DLD1 (cell line): ENCODE measurements around the gene RBM18.

Experiments
- in situ Hi-C: cut with HindIII; loops from 2 replicates; pipeline ENCODE4 v1.10.0; 2017; ENCODE audit warnings: low sequenced_read_pairs

The RBM18 gene, protein sequence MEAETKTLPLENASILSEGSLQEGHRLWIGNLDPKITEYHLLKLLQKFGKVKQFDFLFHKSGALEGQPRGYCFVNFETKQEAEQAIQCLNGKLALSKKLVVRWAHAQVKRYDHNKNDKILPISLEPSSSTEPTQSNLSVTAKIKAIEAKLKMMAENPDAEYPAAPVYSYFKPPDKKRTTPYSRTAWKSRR

DNA sequence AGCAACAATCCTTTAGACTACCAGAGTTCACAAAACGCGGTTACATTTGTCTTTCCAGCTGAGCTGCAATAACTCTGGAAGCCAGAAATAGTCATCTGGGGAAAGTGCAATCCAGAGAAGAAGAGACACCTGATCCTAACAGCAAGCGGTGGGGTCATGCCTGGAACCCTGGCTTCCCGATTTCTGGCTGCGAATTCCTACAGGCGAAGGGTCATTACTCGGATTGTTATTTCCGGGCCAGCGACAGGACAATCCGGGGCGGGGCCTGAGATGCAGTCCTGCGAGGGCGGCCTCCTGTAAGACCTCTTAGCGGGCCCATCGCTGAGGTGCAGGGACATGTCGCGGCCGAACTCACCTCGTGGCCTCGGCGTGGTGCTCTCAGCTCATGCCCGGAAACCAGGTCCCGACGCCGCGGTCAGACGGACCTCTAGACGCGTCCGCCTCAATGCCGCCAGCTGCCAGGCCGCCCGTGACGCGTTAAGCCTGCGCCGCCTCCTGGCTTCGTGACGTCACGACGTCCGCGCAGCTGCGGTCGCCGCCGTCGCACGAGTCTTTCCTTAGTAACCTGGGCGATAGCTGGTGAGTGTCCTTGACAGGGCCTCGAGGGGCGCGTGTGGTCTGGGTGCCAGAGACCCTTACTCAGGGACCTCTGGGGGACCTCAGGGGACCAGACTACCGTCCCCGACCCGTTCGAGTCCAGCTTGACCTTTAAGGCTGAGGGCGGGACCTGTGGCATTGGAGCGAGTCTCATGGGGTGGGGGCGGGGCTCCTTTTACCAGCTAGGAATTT lies at the start of gene RBM18, which contains the start of gene MRRF:
TSS of gene RBM18 (minus strand) at position 481 of the 789 bp plus-strand sequence. CDS start 3,348 bp downstream, outside the sequence.
TSS of gene MRRF (plus strand) at position 523 of the 789 bp plus-strand sequence. CDS start 6,010 bp downstream, outside the sequence.
- in situ Hi-C loops, result no loop called here

DNA sequence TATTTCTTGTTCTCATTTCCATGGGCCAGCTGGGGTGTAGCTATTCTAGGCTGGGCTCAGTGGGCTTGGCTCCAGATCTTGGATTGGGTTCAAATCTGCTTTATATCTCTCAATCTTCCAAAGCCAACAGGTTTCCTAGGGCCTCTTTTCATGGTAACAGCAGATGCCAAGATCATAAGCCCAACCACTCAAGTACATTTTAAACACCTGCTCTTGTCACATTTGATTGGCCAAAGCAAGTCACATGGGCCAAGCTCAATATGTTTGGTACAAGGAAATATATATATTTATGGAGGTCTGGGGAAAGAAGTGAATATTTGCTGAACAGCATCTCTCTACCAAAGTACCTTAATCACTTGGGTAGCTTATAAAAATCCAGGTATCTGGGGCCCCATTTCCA lies 49.5 kb upstream of the RBM18 start:
- in situ Hi-C loops, result no loop called here

DNA sequence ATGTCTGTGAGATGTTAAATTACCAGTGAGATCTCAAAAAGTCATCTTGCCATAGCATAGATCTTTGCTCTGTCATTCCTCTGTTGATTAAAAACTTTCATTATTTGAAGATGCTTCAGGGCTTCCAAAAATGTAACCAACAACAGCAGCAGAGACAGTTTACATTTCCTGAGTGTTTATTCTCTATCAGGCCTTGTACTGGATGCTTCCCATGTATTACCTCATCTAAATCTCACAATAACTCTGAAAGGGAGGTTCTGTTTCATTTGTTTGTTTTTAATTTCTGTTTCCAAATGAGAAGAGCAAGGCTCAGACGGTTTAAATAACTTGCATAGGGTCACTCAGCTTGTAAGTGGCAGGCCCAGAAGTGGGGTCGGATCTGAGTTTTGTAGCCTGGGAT lies 45.2 kb upstream of the RBM18 start:
- in situ Hi-C loops, result no loop called here

DNA sequence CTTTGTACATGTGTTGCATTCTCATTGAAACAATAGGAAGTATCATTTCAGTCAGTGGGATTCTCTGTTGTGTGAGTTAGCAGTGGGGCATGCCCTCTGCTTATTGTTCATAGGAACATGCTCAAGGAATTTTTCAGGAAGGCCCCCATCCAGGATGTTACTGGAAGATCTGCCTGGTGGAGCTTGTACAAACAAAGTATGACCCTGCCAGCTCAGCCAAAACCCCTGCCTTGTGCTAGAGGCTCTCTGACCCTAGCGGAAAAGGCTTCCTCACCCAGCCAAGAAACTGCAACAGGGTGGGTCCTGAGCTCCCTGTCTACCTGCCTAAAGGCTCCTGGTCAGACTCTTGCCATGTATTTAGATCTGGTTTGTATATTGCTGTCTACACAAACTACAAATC lies 43.3 kb upstream of the RBM18 start:
- in situ Hi-C loops, result no loop called here

DNA sequence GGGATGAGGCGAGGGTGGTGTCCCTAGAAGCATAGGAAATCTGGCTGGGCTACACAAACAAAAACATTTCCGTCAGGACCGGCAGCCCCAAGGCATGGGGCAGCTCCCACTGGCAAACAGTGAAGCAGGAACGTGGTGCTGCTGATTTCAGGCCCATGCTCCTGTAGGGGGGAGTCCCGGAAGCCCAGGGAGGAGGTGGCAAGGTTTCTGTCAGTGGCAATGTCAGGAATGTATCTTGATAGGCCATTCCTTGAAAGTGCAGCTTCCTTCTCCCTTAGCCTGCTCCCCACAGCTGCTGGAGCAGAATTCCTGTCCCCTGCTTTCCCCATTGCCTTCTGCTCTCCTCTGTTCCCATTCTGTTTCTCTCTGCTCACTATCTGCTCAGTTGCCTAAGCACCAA lies 42.4 kb upstream of the RBM18 start:
- in situ Hi-C loops, result no loop called here

DNA sequence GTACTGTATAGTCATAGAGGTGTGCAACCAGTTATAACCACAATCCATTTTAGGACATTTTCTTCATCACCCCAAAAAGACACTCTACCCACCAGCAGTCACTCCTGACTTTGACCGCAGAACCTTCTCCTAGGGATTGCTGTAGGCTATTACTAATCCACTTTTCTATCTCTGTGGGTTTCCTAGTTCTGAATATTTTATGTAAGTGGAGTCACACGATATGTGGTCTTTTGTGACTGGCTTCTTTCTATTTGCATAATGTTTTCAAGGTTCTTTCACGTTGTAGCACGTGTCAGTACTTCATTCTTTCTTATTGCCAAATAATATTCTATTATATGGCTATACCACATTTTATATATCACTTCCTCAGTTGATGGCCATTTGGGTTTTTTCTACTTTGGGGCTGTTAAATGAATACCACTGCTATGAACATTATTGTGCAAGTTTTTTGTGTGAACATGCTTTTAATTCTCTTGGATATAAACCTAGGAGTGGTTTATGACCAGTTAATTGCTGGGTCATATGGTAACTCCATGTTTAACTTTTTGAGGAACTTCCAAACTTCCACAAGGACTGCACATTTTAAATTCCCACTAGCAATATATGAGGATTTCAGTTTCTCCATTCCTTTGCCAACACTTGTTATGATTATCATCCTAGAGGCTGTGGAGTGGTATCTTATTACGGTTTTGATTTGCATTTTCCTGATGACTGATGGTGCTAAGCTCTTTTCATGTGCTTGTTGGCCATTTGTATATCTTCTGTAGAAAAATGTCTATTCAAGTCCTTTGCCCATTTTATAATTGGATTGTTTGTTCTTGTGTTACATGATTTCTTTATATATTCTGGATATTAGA lies 37.8 kb upstream of the RBM18 start:
- in situ Hi-C loops, result no loop called here

DNA sequence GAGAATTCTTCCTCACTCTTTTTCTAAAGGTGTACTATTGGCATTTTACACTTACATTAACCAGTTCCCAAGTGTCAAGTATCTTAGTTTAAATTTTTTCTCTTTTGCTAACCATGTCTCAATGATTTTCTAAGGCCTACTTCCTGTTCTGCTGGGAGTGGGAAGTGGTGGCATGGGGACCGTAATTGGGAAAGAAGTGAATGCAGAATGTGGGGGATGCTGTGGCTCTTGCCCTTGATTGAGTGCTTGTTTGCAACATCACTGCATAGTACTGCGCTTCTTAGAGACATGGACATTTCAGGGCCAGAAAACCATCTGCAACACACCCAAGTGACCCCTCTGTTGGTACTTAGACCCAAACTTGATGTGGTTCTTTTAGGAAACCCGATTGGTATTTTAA lies 32.9 kb upstream of the RBM18 start:
- in situ Hi-C loops, result no loop called here

DNA sequence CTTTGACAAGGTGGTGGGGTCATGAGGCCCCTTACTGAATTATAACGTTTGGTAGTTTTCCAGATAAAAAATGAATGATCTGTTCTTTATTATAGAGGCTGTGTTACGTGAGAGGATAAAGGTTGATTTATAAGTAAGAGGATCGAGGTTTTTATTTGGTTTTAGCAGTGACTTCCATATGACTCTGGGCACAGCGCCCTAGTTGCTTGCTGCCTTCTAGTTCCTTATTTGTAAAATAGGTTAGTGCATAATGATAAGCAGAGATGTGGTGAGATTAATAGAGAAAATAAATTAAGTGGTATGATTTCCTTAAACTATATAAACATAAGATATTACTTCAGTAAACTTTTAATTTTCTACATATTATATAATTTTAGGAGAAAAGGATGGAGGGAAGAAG lies 29.9 kb upstream of the RBM18 start:
- in situ Hi-C loops, result no loop called here

DNA sequence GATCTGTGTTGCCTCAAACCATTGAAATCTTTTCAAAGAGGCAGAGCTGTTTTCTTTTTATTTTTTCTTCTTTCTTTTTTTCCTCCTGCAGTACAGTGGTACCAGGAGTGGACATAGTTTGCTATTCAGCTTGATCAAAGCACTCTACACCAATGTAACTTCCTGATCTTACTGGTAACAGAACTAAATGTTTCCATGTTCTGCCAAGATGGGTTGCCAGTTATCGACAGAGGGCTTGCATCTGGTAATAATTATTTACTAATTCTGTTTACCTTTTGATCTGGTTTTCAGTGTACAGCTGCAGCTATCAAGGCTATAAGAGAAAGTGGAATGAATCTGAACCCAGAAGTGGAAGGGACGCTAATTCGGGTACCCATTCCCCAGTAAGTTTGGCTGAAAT lies 26.8 kb upstream of the RBM18 start:
- in situ Hi-C loops, result no loop called here

DNA sequence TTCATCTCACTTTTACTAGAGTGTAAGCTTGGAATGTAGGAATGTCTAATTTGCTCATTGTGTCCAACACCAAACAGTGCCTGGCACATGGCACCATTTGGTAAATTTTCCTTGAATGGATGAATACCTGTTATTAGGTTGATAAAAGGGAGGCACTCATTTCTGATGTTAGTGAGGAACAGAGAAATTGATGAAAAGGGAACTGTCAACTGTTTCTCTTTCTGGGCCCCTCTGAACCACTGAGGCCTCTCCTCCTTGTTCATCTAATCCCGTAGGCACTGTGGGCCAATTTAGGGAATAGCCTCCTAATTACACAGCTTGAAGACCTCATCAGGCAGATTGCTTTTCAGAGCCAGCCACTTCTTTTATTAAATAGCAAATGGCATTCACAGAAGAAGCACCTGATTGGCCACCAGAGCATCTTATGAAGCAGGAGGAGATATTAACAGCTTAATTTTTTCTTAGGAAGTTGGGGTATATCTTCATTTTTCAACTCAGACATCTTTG lies 22.6 kb upstream of the RBM18 start:
- in situ Hi-C loops, result no loop called here

DNA sequence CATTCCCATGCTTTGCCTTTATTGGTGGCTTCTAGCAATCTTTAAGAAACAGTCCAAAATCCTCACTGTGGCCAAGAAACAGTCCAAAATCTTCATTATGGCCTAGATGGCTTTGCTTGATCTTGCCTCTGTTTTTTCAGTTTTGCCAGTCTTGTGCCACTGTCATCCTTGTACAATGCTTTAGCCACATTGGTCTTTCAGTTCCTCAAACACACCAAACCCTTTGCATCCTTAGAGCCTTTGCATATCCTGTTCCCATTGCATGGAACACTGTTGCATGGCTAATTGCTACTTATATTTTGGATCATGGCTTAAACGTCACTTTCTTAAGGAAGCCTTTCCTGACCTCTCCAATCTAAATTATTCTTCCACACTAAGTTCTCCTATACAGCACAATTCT lies 22.1 kb upstream of the RBM18 start:
- in situ Hi-C loops, result no loop called here

DNA sequence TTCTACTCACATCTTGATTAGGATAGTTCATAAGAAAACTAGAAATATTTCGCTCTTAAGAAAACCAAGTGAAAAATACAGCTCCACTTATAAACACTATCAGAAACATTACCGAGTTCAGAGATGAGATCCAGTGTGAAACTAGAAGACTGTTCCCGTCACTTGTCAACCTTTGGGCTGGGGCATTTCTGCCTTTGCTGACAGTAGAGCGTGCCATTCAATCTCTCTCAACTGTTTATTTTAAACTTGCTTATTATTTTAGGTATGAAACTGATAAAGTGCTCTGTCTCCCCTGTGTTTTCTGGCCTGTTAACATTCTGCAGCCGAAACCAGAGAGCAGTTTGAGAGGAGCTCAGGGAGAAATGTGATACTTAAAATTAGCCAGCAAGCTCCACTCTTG lies 16.7 kb upstream of the RBM18 start:
- in situ Hi-C loops, result no loop called here

DNA sequence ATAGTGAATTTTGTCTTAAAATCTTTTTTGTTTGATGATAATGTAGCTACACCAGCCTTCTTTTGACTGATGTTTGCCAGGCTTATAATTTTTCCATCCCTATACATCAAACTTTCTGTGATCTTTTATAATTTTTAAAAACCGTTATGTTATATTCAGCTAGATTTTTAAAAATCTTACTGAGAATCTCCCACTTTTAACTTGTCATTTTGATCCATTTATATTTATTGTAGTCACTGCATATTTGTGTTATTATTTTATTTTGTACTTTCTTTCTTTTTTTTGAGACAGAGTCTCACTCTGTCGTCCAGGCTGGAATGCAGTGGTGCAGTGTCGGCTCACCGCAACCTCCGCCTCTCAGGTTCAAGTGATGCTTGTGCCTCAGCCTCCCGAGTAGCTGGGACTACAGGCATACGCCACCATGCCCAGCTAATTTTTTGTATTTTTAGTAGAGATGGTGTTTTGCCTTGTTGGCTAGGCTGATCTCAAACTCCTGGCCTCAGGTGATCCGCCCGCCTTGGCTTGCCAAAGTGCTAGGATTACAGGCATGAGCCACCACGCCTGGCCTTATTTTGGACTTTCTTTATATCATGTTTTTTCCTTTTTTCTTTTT lies 12.8 kb upstream of the RBM18 start:
- in situ Hi-C loops, result no loop called here

DNA sequence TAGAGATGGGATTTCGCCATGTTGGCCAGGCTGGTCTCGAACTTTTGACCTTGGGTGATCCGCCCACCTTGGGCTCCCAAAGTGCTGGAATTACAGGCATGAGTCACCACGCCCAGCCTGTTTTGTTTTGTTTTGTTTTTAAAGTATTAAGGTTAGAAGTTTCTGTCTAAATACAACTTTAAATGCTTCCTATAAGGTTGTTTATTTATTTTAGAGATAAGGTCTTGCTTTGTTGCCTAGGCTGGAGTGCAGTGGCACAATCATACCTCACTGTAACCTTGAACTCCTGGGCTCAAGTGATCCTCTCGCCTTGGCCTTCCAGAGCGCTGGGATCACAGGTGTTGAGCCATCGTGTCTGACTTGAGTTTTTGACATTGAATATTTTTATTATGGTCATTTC lies 11.5 kb upstream of the RBM18 start:
- in situ Hi-C loops, result no loop called here

DNA sequence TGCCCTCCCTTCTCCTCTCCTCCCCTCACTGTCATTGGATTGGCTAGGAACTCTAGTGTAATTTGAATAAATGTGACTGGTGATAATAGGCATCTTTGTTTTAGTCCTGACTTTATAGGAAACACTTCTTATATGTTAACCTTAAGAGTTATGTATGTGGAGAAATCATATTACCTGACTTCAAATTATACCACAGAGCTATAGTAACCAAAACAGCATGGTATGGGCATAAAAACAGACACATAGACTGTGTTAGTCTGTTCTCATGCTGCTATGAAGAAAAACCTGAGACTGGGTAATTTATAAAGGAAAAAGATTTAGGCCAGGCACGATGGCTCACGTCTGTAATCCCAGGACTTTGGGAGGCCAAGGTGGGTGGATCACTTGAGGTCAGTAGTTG lies 9.4 kb upstream of the RBM18 start:
- in situ Hi-C loops, result no loop called here

DNA sequence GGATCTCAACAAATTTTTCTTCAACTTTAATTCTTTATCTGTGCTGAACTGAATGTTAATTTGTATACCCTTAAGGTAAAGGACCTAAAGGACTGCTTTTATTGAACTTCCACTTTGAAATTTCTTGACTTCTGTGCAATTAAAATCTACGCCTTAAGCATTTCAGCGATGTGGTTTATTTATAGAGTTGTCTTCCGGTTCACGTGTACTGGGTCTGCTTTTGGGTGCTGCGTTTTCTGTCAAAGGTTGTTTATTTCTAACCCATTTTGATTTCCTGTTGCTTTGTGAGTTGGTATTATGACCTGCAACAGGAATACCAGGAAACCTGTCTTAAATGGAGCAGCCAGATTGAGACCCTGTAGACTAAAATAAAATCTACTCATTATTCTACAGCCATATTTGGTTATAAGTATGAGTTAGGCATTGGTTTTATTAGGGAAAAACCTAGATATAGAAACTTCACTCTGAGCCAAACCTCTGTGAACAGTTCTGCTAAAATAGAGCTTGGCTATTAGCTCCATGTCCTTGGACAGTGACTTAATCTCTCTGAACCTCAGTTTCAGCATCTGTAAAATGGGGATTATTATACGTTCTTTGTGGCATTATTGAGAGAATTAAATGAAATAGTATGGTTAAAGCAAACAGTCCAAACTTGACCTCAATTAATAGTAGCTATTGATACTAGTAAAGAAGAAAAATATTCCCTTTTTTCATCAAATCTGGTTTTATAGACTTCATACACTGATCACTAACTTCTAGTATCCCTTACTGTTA lies 3.6 kb upstream of the RBM18 start:
- in situ Hi-C loops, result no loop called here

DNA sequence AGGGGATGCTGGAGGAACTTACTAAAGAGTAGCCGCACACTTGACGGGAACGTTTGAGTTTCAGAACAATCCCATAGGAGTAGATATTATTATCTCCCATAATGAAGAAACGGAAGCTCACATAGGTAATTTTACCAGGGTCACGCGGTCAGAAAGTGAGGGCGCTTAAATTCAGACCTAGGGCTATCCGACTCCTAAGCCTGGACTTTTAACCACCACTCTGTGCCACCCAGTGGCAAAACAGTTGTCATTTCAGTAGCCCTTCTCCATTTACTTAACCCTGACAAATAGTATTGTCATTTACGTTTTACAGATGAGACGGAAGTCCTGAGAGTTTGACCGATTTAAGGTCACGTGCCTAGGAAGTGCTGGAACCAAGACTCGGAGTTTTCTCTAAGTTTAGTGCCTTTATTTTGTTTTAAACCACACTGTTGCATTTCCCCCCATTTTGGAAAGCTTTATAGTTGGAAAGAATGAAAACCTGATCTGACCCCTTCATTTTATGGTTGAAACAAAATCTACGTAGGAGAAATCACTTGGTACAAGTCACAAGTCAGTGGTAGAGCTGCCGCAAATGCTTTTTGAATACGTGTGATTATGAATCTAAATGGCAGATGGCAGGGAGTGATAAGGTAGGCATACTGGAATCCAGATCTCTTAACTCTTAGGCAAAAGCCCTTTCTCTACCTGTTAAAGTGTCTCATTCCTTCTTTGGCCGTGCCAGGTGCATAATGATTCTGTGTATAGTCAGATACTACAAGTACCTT lies 692 bp upstream of the RBM18 start:
- in situ Hi-C loops, result no loop called here

DNA sequence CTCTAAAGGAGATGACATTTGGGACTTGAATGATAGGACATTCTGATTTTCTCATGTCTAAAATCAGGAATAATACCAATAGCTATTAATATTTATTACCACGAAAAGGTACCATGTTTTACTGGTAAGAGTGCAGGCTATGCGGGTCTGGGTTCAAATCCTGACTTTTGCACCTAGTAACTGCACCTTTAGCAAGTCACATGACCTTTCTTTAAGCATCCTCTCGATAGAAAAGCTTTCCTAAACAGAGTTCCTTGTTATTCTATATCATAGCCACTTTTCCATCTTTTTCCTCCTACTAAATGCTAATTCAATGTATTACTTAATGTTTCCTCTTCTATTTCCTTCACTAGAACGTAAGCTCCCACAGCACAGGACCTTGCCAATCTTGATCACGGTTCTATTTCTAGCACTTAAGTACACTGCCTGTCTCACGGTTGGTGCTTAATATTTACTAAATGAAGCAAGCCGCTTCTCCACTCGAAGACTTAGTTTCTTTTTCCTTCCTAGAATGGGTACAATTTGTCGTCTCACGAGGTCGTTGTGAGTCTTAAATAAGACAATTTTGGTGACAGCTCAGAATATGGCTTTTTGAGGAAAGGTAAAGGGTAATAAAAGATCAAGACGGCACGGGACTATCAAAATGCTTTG lies 816 bp downstream of the RBM18 start:
- in situ Hi-C loops, result no loop called here

DNA sequence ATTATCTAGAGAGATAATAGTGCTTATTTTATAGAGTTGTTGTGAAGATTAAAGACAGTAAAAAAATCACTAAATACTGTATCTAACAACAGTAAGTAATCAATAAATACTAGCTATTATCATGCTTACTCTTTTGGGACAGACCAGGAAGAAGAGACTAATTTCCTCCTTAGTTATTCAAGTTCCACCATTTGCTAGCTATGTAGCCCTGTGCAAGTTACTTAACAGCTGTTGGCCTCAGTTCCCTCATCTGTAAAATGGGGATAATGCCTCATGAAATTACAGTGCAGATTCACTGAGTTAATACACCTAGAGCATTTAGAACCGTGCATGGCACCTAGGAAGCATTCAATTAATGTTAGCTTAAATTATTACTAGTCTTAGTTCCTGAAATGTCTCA lies 2.6 kb downstream of the RBM18 start:
- in situ Hi-C loops, result no loop called here
